Dedifferentiated amniotic fluid mesenchymal stem cell (primary cell): Measurements from ENCODE around the gene USP48.

Experiments used
- DNase-seq: peaks from one replicate; pipeline ENCODE4 v3.0.0-alpha.2; 2016; ENCODE audit errors: extremely low spot score

Gene USP48

DNA sequence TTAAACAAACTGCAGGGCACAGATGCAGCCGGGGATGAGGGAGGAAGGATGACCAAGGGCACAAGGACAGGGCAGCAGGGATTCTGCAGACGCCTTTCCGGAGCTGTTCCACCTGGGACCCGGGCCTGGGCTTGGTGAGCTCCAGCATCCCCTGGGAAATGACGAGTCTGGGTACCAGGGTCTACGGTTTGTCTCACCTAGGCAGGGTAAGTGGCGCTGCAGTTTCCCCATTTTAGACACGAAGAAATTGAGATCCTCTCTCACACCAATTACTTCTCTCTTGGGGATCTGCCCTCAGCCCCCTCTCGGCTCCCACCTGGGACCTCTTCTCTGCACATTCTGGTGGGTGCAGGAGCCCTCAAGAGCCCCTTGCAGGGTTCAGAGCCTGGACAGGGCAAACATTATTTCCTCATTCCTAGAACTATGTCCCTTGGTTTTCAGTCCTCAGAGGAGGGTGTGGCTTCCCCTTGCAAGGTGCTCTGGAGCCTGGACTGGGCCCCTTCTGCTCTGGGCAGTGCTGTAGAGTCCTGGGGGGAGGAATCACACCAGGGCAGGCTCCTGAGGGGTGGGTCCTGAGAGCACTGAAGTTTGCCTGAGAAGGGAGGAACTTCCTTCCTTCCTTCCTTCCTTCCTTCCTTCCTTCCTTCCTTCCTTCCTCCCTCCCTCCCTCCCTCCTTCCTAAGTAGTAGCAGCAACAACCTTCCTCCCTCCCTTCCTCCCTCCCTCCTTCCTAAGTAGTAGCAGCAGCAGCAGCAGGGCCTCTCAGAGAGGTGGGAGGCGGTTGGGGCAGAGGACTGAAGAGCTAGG is 129.8 kb downstream of the USP48 start:
- no peak for DNase-seq

DNA sequence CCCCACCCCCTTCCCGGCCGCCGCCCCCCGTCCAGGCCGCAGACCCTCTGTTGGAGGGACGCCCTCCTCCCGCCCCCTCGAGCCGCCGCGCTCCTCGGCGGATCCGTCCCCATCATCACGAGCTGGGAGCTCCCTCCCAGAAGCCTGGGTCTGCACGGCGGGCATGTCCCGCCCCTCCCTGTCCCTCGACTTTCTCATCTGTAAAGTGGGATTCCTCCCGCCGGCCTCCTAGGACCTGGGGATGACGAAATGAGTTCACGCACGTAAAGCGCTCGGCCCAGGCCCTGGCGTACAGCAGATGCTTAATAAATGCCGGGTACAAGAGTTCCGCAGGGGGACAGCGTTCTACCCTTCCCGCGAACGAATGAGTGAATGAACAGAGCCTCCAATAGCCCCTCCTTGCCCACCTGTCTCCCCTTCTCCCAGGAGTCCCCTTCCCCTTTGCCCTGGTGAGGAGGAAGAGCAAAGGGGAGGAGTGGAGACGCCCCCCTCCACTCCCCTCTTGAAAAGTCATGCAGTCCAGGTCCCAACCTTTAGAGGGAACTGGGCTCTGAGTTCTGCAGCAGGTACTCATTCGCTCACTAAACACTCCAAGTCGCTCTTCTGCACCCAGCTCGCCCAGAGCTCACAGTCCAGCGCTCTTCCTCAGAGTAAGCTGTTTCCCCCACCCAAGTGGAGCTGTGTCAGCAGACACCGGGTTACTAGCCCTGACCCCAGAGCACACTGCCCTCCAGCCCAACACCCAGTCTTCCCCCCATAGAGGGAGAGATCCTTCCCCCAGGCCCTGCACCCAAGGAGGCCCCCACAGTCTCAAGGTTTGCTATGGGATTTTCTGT is 130.6 kb downstream of the USP48 start:
- DNase-seq: no peak

DNA sequence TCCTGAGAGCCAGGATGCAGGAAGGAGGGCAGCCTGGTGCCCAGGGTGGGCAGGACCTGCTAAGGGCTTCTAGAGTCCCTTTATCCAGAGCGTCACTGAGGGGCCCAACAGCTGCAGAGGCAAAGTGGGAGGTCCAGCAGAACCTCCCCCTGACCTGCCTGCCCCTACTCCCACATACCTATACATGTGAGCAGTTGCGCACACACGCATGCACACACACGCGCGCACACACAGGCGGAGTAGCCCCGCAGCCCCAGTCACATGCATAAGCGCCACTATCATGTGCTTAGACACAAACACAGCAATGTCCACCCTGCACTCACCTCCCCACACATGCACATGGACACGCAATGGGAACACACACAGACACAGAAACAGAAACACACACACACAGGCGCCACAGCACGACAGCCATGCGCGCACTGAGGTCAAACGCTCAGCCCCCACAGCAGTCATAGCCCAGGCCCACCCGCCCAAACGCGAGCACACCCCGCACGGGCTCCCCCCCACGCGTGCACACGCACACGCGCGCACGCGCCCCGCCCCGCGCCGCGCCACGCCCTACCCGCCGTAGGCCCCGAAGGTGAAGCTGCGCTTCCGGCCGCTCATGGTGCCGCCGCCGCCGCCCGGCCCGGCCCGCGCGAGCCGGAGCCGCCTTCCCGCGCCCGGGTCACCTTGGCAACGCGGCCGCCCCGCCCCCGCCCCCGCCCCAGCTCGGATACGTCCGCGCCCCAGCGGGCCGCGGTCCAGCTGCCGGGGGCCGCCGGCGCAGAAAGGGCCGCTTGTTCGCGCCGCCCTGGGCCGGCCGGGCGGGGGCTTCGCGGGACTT is 131.5 kb downstream of the USP48 start:
- DNase-seq: no peak

DNA sequence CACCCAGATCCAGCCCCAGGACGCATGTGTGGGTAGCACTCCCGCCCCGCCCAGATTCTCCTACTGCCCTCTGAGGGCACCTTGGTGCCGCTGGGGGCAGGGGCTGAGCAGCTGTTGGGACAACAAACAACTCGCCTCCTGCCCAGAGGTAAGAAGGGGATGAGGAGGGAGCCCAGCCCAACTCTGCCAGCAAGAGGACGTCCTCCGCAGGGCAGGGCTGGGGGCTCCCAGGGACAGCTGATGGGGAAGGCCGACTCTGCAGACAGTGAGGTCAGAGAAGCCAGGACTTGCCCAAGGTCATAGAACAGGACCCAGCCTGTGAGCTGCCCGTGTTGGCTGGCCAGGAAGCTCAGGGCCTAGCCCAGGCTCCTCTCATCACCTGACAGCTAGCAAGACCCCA is 132.5 kb downstream of the USP48 start:
- no peak for DNase-seq

DNA sequence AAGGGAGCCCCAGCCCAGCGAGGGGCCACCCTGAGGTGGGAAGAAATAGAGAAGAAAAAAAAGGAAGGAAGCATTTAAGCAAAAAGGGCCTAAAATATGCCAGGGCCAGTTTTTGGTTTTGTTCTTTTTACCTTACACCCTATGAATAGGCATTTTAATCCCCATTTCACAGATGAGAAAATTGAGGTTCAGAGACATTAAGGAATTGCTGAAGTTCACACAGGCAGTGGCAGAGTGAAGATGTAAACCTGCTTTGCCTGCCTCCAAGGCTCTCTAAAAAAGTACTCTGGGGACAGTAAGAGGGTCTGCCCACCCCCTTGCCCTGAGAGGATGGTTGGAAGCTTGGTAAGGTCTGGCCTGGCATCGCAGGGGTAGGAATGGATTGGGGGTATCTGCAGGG is 133.6 kb downstream of the USP48 start:
- DNase-seq: no peak

DNA sequence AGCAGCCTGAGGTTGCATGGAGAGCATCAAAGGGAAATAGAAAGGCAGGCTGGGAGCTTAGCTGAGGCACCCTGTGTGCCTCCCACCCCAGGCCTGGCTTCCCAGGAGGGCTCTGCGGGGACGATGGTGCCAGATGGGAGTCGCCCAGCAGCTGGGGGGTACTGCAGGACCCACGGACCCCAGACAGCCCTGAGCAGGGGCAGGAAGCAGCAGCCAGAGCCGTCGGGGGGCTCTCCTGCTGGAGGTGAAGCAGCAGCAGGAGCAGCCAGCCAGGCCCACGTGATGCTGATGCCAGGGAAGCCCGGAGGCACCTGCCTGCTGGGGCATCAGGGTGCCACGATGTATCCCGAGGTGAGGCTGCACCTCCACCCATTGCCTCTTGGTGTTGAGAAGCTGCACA is 134.2 kb downstream of the USP48 start:
- DNase-seq: no peak

DNA sequence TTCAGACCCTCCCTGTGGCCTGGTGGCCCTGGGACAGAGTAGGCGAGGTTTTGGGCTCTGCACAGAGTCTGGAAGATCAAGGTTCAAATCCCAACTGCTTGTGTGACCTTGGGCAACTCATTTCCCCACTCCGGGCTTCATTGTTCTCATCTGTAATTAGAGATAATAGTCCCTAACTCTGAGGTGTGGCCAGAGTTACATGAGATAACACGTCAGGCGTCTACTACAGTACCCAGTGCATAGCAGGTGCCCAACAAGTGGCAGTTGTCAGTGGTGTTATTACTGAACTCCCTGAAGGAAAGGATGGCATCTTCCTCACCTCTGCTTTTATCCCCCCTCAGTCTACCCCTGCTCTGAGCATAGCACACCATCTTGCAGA is 134.6 kb downstream of the USP48 start:
- DNase-seq: no peak

DNA sequence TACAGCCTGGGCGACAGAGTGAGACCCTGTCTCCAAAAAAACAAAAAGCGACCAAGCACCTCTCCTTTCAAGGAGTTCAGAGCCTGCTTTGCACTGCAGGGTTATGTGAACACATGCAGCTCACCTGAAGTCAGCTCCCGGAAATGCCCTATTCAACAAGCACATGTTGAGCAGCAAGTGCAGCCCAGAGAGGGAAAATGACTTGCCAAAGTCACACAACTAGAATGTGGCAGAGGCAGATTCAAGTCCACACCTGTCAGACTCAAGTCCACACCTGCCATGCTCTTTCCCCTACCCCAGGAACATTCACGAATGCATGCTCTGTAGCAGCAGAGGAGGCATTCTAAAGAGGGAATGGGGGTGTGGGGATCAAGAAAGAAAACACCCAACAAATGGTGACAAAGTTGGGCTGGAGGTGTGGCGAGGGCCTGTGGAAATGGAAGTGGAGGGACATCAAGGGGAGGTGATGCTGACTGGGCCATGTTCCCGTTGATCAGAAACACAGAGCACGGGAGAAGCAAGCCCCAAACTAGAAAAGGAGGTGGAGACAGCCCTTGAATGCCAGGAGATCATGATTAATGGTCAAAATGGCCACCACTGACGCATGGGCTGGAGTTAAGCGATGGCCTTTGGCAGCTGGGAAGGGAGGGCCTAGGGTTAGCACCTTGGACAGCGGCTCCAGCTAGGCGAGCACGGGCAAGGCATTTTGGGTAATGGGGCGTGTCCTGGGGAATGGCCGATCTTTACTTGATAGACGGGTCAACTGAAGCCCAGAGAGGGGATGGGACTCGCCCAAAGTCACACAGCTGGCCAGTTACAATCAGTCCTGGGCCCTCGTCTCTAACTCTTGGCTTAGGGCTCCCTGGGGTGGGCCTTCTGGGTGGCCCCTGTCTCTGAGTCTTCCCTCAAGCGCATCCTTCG is 135.3 kb downstream of the USP48 start:
- no peak for DNase-seq

DNA sequence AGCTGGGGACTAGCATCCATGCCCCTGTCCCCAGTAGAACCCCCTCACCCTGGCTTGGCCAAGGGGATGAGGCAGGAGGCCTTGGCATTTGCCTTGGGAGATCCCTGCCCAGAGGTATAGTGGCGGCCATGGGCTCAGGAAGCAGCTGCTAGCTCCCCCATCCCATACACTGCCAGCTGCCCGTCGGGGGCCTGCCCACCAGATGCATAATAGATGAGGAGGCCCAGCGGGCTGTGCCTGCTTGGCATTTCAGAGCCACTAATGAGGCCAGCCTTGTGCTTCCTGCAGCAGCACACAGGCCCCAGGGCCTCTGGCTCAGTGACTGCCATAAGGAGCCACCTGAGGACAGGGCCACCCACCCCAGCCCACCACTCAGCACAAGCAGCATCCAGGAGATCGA is 137.4 kb downstream of the USP48 start:
- DNase-seq: no peak

DNA sequence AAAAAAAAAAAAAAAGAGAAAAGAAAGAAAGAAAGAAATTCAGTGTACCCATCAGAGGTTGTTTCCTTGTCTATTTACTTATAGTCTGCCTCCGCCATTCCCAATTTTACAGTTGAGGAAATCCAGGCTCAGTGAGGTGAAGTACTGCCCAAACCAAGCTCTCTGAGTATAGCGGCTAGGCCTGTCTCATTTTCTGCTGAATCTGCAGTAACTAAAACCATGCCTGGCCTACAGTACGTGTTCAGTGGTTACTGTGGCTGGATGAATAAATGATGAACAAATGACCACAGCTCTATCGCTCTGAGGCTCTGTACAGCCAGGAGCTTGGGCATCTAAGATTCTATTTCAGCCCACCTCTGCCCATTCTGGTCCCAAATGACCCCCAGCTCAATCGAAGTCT is 138.0 kb downstream of the USP48 start:
- DNase-seq: no peak

DNA sequence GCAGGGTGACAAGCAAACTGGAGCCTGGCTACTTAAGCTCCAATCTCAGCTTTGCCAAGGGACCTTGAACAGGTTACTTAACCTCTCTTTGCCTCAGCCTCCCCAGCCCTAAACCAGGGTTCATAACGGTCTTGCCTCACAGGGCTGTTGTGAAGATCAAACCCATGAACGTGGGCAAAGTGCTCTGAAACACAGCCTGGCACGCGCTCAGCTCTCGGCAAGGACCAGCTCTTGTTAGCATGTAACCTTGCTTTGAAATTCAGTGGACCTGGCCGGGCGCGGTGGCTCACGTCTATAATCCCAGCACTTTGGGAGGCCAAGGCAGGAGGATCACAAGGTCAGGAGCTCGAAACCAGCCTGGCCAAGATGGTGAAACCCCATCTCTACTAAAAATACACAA is 138.6 kb downstream of the USP48 start:
- no peak for DNase-seq

DNA sequence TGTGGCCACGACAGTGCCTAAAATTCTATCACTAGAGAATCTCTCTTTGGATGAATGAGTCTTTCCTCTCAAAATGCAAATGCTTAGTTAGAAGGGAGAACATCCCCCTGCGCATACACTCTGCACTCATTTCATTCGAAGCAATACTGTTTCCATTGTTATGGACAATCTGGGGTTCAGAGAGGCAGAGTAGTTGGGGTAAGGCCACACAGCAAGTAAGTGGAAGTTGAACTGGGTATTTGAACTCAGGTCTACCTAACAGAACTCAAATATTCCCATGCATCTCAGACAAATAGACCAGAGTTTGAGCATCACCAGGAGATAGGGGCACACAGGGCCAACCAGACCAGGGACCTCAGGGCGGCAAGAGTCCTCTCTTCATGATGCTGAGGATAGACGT is 139.3 kb downstream of the USP48 start:
- no peak for DNase-seq

DNA sequence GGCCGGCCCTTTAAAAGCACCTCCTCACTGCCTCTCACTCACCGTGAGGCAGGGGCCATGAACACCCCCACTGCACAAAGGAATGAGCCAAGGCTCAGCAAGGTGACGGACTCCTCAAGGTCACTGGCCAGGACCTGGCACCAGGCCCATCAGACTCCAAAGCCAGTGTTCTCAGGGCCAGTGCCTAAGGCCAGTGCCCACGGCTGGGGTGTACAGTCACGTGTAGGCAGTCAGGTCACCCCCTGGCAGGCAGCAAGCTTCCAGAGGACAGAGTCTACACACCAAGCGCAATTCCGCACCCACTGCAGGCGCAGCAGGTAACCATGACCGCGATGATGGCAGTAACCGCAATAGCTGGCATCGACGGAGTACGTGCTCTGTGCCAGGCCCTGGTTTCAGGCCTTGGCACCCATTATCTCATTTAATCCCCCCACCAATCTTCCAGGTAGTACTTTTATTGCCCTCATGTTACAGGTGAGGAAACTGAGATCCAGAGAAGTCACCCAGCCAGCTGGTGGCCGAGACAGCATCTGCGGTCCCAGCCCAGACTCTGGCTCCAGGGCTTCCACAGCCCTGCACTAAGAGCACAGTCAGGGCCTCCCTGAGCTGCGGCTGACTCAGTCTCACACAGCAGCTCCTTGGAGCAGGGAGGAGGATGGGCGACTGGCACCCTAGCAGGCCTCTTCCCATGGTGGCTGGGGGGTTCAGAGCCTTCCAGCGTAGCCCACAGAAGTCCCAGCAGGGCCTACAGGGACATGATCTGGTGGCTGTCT is 140.8 kb downstream of the USP48 start:
- no peak for DNase-seq

DNA sequence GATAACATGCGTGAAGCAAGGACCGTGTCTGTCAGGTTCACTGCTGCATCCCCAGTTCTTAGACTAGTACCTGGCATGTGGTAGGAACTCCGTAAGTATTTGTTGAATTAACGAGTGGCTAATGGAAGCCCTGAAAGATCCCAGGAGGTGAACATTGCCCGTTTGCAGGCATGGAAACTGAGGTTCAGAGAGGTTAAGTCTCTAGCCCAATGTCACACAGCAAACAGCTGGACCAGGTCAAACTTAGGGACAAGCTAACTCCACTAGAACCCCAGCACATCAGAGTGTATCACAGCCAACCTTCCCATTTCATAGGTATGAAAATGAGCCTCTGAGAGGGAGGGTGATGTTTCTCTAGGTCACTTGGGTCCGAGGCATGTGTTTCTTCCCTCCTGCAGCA is 141.4 kb downstream of the USP48 start:
- DNase-seq: no peak

DNA sequence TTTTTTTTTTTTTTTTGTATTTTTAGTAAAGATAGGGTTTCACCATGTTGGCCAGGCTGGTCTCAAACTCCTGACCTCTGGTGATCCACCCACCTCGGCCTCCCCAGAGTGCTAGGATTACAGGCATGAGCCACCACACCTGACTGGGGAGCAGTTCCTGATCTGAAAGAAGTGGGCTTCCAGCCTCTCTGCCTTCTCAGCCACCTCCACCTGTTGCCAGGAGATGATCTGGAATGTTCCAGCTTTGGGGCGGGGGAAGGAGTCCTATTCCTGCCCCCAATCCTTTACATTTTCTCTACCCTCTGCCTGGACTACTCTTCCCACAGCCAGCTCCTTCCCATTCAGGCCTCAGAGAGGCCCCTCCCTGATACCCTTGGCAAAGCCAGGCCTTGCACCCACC is 141.9 kb downstream of the USP48 start:
- DNase-seq: no peak

DNA sequence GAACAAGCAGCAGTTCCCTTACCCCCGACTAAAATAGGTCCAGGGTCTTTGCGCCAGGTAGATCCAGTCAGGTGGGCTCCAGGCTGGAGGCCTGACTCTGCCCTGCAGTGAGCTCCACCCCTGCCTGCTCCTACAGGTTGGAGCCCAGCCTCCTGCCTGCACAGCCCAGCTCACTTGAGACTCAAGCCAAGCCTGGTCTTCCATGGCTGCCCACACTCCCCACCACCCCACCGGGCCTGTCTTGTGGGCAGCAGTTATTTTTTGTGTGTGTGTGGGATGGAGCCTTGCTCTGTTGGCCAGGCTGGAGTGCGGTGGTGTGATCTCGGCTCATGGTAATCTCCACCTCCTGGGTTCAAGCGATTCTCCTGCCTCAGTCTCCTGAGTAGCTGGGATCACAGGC is 142.3 kb downstream of the USP48 start:
- DNase-seq: no peak

DNA sequence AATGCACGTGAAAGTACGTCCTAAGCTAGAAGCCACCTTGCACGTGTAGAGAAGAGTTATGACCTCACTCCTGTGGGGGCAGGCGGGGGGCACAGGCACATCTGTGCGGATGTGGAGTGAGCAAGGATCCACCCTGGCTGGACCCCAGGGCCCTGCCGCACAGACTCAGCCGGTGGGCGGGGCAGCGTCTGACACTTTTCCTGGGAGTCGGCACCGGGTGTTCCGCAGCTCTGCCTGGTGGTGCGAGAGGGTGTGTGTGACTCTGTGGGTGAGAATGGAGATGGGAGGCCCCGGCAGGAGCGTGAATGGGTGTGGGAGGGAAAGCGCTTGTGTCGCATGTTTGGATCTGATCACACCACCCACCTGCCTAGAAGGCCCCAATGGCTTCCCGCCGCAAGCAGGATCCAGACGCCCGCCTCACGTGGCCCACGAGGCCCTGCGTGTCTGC is 143.3 kb downstream of the USP48 start:
- no peak for DNase-seq

DNA sequence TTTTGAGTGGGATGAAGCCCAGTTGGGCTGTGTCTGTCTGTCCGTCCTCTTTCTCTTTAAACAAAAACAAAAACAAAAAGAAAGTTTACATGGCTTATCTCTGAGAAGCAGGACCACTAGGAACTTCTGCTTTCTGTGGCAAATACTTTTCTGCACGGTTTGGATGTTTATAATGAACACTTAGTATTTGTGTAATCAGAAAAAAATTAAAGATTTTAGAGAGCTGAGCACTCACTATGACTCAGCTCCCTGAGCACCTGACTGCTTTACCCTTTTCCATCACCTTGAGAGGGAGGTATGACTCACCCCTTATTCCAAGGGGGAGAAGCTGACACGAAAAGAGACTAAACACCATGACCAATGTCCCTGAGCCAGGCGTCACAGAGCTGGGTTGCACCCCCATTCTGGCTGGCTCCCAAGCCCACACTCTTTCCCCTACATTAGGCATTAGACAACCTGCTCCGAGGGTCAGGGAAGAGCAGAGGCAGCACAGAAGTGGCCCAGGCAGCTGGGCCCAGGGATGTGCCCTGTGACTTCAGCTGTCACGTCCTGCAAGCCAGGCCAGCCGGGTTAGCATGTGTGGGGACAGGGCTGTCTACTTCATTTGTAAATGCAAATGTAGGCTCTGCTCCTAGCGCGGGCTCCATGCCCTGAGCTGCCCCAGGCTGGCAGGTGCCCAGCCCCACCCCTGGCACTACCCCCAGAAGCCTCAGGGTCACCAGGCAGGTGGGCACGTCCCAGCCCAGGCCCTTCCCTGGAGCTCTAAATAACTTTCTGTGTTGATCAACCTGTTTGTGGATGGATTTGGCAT is 144.2 kb downstream of the USP48 start:
- no peak for DNase-seq

DNA sequence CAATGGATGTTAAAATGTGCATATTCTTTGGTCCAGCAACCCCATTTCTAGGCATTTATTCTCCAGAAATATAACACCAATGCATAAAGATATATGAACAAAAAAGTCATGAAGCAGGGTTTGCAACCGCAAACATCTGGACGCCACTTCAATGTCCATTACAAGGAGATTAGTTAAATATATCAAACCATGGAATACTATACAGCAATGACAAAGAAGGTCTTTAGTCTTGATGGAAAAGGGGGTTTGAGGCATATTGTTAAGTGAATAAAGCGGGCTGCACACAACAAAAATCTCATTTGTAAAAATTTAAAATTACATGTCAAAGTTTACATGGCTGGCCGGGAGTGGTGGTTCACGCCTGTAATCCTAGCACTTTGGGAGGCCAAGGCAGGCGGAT is 145.4 kb downstream of the USP48 start:
- no peak for DNase-seq

DNA sequence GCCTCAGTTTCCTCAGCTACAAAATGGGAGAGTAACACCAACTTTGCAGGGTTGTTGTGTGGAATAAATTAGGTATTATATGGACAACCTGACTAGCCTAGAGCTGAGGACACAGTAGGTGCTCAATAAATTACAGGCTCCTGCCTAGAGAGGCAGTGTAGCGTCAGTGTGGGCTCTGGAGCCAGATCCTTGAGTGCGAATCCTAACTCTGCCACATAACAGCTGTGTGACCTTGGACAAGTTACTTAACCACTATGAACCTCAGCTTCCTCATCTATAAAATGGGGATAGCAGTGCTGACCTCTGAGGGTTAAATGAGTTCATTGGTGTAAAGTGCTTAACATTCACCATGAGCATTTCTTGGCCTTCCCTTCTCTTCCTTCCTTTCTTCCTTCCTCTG is 146.9 kb downstream of the USP48 start:
- DNase-seq: no peak
